Activated T-helper 17 cell treated with anti-CD3 and anti-CD28 coated beads, Interleukin-2, amount 50 U/mL, for 72 hours (primary cell): ENCODE results near the gene PITPNC1. TPM values are rescaled to one million over a fixed set of nuclear protein-coding genes. Genes with fewer than 3 reads are reported as not detected.
"Not testable (repeated sequence)": the region's sequence is repeated elsewhere in the genome, so short reads cannot be mapped to it uniquely, and the experiment has no call there.

Source experiments
- ATAC-seq: fragments of 150-1000 bp; cut with Tn5 transposase; replicated peaks from 2 replicates; pipeline ENCODE4 v1.10.0; 2021; ENCODE audit warnings: mild to moderate bottlenecking, moderate library complexity
- H3K27ac Mint-ChIP-seq: one replicate; pipeline ENCODE4 v1.8.0; 2022; ENCODE audit warnings: mixed read lengths
- H3K27me3 Mint-ChIP-seq: one replicate; pipeline ENCODE4 v1.8.0; 2022; ENCODE audit warnings: mixed read lengths
- H3K36me3 Mint-ChIP-seq: one replicate; pipeline ENCODE4 v1.8.0; 2022; ENCODE audit warnings: low read depth, mild to moderate bottlenecking, mixed read lengths
- H3K4me1 Mint-ChIP-seq: one replicate; pipeline ENCODE4 v1.8.0; 2022; ENCODE audit warnings: mixed read lengths
- H3K4me3 Mint-ChIP-seq: one replicate; pipeline ENCODE4 v1.8.0; 2022; ENCODE audit warnings: mild to moderate bottlenecking, mixed read lengths
- H3K9me3 Mint-ChIP-seq: one replicate; pipeline ENCODE4 v1.8.0; 2022; ENCODE audit warnings: mixed read lengths
- total RNA-seq, 2 donors: library from RNA; stranded (reverse); gene quantifications; one replicate each; pipeline ENCODE4 v1.2.3, GENCODE V29; 2022

PITPNC1 gene
- 10 to 100 TPM; 43.0 to 45.4 TPM for total RNA-seq

GRCh38 chr17:67376737-67377487, at the start of gene PITPNC1:
TSS of gene PITPNC1 (plus strand) at chr17:67377281.
- no peaks in the 10 kb centered on the region for H3K9me3 Mint-ChIP-seq
- H3K27me3 Mint-ChIP-seq: no peaks in the 10 kb centered on the region
- peak; percentile 85 for ATAC-seq
- peaks cover 20% of the 10 kb centered on the region for H3K36me3 Mint-ChIP-seq
- H3K4me1 Mint-ChIP-seq: peaks cover 23% of the 10 kb centered on the region
- H3K27ac Mint-ChIP-seq: peak within 1 kb of the TSS; percentile 30
- H3K4me3 Mint-ChIP-seq: peak within 1 kb of the TSS; percentile 83

- Mint-ChIP-seq H3K9me3 (no peaks in the 10 kb centered on the region), H3K4me1 (no peaks in the 10 kb centered on the region), H3K4me3 (no peak overlapping the region), H3K27ac (no peak overlapping the region), H3K27me3 (peaks cover 5% of the 10 kb centered on the region), H3K36me3 (no peaks in the 10 kb centered on the region)
- ATAC-seq: no peak
These were observed 49.1 kb upstream of the PITPNC1 start for GRCh38 chr17:67328026-67328425.

- H3K36me3 Mint-ChIP-seq, H3K9me3 Mint-ChIP-seq, H3K27me3 Mint-ChIP-seq, H3K27ac Mint-ChIP-seq, H3K4me3 Mint-ChIP-seq, H3K4me1 Mint-ChIP-seq, ATAC-seq: not testable (repeated sequence)
These were observed 45.5 kb upstream of the PITPNC1 start for GRCh38 chr17:67331381-67332161.

GRCh38 chr17:67332162-67332508, 44.9 kb upstream of the PITPNC1 start:
- H3K36me3 Mint-ChIP-seq, H3K4me1 Mint-ChIP-seq, H3K4me3 Mint-ChIP-seq, ATAC-seq, H3K27ac Mint-ChIP-seq, H3K9me3 Mint-ChIP-seq, H3K27me3 Mint-ChIP-seq: not testable (repeated sequence)

GRCh38 chr17:67335245-67335835, 41.7 kb upstream of the PITPNC1 start:
- no peaks in the 10 kb centered on the region for H3K4me1 Mint-ChIP-seq
- H3K4me3 Mint-ChIP-seq: no peak overlapping the region
- no peaks in the 10 kb centered on the region for H3K9me3 Mint-ChIP-seq
- H3K36me3 Mint-ChIP-seq: peaks cover 29% of the 10 kb centered on the region
- H3K27ac Mint-ChIP-seq: no peak overlapping the region
- ATAC-seq: no peak
- no peaks in the 10 kb centered on the region for H3K27me3 Mint-ChIP-seq

- no peak for ATAC-seq
- no peak overlapping the region for H3K4me3 Mint-ChIP-seq
- no peaks in the 10 kb centered on the region for H3K9me3 Mint-ChIP-seq
- H3K27me3 Mint-ChIP-seq: no peaks in the 10 kb centered on the region
- no peaks in the 10 kb centered on the region for H3K4me1 Mint-ChIP-seq
- no peak overlapping the region for H3K27ac Mint-ChIP-seq
- H3K36me3 Mint-ChIP-seq: peaks cover 44% of the 10 kb centered on the region
These were observed 40.2 kb upstream of the PITPNC1 start for GRCh38 chr17:67336859-67337258.

GRCh38 chr17:67338353-67338752, 38.7 kb upstream of the PITPNC1 start:
- not testable (repeated sequence) for H3K4me1 Mint-ChIP-seq, H3K27ac Mint-ChIP-seq, H3K4me3 Mint-ChIP-seq, H3K27me3 Mint-ChIP-seq, H3K9me3 Mint-ChIP-seq, ATAC-seq
- peaks cover 59% of the 10 kb centered on the region for H3K36me3 Mint-ChIP-seq

GRCh38 chr17:67343237-67343636, 33.8 kb upstream of the PITPNC1 start:
- no peaks in the 10 kb centered on the region for H3K27me3 Mint-ChIP-seq
- no peaks in the 10 kb centered on the region for H3K9me3 Mint-ChIP-seq
- H3K4me1 Mint-ChIP-seq: no peaks in the 10 kb centered on the region
- H3K27ac Mint-ChIP-seq: no peak overlapping the region
- no peak for ATAC-seq
- peaks cover 97% of the 10 kb centered on the region for H3K36me3 Mint-ChIP-seq
- H3K4me3 Mint-ChIP-seq: no peak overlapping the region

GRCh38 chr17:67347826-67348225, 29.3 kb upstream of the PITPNC1 start:
- no peaks in the 10 kb centered on the region for H3K9me3 Mint-ChIP-seq
- no peak overlapping the region for H3K4me3 Mint-ChIP-seq
- H3K27ac Mint-ChIP-seq: peak overlapping the region; percentile 8
- no peaks in the 10 kb centered on the region for H3K27me3 Mint-ChIP-seq
- peaks cover 100% of the 10 kb centered on the region for H3K36me3 Mint-ChIP-seq
- no peaks in the 10 kb centered on the region for H3K4me1 Mint-ChIP-seq
- ATAC-seq: no peak

- no peak overlapping the region for H3K27ac Mint-ChIP-seq
- H3K27me3 Mint-ChIP-seq: no peaks in the 10 kb centered on the region
- ATAC-seq: no peak
- no peak overlapping the region for H3K4me3 Mint-ChIP-seq
- no peaks in the 10 kb centered on the region for H3K4me1 Mint-ChIP-seq
- no peaks in the 10 kb centered on the region for H3K9me3 Mint-ChIP-seq
- H3K36me3 Mint-ChIP-seq: peaks cover 100% of the 10 kb centered on the region
These were observed 27.7 kb upstream of the PITPNC1 start for GRCh38 chr17:67349420-67349819.

- no peak overlapping the region for H3K27ac Mint-ChIP-seq
- H3K9me3 Mint-ChIP-seq: no peaks in the 10 kb centered on the region
- no peak overlapping the region for H3K4me3 Mint-ChIP-seq
- H3K36me3 Mint-ChIP-seq: peaks cover 100% of the 10 kb centered on the region
- ATAC-seq: no peak
- H3K4me1 Mint-ChIP-seq: no peaks in the 10 kb centered on the region
- no peaks in the 10 kb centered on the region for H3K27me3 Mint-ChIP-seq
These were observed 23.9 kb upstream of the PITPNC1 start for GRCh38 chr17:67353161-67353560.

GRCh38 chr17:67353929-67354574, 23.0 kb upstream of the PITPNC1 start:
- no peak for ATAC-seq
- Mint-ChIP-seq H3K4me1 (peaks cover 6% of the 10 kb centered on the region), H3K4me3 (no peak overlapping the region), H3K27ac (peak overlapping the region; percentile 22), H3K9me3 (no peaks in the 10 kb centered on the region), H3K36me3 (peaks cover 100% of the 10 kb centered on the region), H3K27me3 (no peaks in the 10 kb centered on the region)

GRCh38 chr17:67358612-67359011, 18.5 kb upstream of the PITPNC1 start:
- ATAC-seq: peak; percentile 72
- peak overlapping the region; percentile 91 for H3K27ac Mint-ChIP-seq
- peaks cover 96% of the 10 kb centered on the region for H3K36me3 Mint-ChIP-seq
- H3K9me3 Mint-ChIP-seq: no peaks in the 10 kb centered on the region
- H3K4me3 Mint-ChIP-seq: peak overlapping the region; percentile 90
- H3K4me1 Mint-ChIP-seq: peaks cover 33% of the 10 kb centered on the region
- H3K27me3 Mint-ChIP-seq: no peaks in the 10 kb centered on the region

GRCh38 chr17:67359960-67360791, 16.9 kb upstream of the PITPNC1 start:
- Mint-ChIP-seq H3K27me3 (no peaks in the 10 kb centered on the region), H3K9me3 (no peaks in the 10 kb centered on the region), H3K36me3 (peaks cover 96% of the 10 kb centered on the region), H3K27ac (peak overlapping the region; percentile 67), H3K4me1 (peaks cover 42% of the 10 kb centered on the region), H3K4me3 (peak overlapping the region; percentile 90)
- ATAC-seq: peak; percentile 83
